ENCODE measurements around the gene KHDC4.
A peak's percentile ranks its signal among the peaks of the same experiment; 100 is the strongest.

KHDC4 gene

DNA sequence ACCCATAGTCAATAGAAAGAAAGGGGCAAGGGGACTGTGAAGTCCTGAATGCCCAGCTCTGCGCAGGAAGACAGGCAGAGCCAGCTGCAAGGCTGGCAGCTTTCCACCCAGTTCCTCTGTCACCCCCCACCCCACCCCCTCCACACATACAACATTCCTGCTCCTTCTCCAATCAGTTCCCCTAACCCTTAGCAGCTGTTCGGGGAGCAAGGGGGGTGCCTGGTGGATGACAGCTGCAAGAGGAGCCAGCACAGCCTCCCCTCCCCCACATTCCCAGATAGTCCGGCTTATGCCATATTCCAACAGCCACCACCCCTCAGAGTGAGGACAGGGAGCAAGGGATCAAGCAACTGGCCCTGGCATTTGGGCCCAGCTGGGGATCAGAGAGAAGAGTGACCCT, 34.5 kb upstream of the KHDC4 start:
- DNase-seq, result no peak

DNA sequence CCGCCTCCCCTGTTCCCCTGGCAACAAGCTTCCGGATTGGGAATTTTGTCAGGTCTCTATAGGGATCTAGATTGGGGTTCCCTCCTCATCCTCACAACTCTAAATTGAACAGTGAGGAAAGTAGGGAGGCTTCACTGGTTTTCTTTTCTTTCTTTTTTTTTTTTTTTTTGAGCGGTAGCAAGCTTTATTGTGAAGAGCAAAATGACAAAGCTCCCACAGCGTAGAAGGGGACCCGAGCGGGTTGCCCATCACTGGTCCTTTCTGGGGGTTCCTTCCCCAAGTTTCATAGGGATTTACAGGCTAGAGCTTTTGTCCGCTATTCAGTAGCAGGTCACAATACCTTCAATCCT, 33.8 kb upstream of the KHDC4 start:
- DNase-seq, result no peak

DNA sequence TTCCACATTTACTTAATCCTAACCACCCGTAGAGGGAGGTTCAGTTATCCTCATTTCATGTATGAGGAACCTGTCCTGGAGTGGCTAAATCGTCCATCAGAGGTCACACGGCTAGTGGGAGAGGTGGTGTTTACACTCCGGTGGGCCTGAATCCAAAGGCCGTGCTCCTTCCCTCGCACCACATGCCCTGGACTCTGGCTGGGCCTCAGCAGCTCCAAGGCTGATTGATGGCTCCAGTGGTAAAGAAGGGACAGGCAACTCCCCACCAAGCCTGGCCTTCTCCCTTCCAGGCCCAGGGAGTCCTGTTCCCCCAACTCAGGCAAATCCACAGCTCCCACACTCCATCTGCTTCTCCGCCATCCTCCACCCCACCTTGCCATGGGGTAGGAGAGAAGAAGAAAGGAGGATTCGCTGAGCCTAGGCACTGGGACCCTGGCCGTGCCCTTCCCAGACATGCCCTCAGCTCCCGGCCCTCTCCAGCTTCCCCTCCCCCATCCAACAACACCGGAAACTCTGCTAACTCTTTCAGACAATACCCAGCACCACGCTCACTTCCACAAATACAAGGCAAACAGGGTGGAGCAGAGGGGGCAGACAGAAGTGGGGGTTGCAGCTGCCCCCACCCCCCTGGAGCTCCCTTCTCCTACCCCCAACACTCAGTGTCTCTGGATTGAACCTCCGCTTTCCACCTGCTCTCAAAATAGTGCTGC, 33.3 kb upstream of the KHDC4 start:
- no peak for DNase-seq

DNA sequence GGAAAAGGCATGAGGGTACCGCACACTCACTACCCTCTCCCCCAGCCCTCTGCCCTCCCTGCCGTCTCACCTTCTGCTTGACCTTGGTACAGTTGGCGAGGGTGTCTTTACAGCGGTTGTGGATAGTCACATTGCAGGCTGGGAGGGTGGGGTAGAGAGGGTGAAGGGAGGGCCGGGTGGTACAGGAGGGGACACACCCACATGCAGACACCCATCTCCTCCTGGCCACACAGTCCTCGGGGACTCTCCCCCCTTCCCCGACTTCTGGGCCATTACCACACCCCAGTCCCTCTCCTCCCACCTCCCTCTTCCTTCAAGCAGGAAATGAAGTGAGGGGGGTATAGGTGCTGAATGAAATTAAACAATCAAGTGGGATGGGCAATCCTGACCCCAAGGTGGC, 32.5 kb upstream of the KHDC4 start:
- no peak for DNase-seq

DNA sequence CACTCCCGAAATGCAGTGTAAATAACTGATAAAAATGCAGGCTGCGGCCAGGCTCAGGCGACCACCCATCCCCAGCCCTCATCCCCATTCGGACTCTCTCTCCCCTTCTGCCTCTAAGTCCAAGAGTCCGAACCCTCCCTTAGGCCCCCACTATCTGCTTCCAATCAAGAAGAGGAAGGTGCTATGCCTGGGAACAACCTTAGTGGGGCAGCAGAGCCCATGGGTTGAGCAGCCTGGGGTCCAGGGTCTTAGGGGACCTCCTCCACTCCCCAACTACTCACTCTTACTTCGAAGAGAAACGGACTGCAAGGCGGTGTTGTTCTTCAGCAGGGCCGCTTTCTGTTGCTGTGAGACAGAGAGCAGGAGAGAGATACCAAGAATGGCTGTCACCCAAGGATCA, 31.9 kb upstream of the KHDC4 start:
- DNase-seq, result no peak

DNA sequence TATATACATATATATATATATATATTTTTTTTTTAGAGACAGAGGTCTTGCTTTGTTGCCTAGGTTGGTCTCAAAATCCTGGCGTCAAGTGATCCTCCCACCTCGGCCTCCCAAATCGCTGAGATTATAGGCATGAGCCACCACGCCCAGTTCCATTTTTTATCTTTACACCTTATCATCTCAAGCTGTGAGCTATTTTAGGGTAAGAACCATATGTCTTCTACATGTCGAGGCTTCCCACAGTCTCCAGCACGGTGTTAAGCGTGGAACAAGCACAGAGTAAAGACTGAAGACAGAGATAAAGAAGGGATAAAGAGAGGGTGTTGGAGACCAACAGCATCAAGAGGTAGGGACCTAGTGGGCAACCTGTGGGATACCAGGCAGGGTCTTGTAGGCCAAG, 30.0 kb upstream of the KHDC4 start:
- DNase-seq, result no peak

DNA sequence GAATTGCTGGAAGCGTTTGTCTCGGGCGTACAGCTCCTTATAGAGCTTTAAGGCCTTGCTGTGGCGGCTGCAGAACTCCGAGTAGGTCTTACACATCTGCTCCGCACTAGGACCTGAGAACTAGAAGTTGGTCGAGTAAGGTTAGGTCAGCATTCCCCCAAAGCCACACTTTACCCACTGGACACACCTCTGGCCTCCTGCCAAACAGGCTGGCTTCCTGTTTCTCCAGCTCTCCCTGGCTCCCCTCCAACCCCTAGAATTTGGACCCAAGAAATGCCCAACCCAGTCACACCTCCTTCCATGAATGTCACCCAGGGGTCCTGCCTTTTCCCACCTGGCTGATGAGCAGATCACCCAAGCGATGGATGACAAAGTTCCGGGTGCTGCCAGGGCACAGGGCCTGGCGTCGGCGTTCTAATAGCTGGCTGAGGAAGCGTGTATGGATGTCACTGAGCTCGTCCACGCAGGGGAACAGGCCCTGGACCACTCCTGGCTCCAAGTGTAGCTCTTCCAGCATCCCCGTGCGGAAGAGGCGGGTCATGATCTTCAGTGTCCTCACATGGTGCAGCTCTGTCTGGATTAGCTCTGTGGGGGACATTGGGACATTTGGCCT, 28.5 kb upstream of the KHDC4 start:
- DNase-seq, result no peak

DNA sequence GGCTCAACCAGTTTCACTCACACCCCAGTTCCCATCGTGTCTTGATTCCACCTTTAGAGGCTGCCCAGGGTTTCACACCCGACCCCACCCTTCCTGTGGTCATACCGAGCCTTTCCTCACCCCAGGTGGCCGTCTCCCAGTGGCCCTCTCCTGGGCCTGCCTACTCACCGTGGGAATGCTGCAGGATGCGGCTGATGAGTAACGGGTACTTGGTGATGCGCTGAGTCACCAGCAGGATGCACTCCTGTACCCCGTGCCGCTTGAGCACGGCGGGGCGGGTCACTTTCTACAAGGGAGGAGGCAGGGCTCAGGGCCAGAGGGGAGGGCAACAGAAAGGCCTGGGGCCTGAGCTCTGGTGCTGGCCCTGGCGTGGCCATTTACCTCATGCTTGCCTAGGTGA, 27.7 kb upstream of the KHDC4 start:
- DNase-seq, result peak; percentile 89

DNA sequence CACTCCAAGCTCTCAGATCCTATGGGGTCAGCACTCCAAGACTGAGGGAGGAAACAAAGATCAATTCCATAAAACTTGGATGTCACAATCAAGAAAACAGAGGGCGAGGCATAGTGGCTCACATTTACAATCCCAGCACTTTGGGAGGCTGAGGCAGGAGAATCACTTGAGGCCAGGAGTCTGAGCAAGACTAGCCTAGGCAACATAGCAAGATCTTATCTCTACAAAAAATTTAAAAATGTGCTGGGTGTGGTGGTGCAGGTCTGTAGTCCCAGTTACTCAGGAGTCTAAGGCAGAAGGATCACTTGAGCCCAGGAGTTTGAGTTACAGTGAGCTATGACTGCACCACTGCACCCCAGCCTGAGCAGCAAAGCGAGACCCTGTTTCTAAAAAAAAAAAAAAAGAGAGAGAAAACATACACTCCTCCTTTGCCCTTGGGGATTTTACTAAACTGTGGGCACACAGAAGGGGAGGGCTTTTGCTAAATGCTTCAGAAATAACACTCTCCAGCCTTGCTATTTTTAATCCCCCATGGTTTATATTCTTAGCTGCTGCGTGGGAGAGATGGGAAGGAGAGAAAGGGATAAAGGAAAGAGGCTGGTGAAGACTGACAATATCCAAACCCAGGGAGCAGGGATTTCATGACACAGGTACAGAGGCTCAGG, 26.0 kb upstream of the KHDC4 start:
- no peak for DNase-seq

DNA sequence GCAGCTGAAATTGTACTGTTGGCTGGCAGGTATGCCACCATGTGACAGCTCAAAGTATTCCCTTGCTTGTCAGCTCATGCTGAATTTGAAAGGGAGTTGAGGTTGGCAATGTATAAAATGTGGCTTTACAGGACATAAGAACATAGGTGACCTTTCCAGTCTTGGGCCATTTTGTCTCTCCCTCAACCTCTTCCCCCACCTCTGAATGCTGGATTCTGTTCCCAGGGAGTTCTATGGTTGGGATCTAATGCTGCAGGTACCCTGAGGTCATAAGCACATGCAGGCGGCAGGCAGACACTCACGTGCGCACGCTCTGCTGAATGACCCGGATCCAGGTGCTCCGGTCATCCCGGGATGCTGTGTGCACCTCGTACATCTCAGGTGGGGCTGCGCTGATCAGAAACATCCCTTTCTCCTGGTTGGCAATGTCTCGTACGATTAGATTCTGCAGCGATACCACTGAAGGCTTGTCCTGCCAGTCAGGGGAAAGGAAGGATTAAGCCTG, 23.2 kb upstream of the KHDC4 start:
- DNase-seq, result no peak

DNA sequence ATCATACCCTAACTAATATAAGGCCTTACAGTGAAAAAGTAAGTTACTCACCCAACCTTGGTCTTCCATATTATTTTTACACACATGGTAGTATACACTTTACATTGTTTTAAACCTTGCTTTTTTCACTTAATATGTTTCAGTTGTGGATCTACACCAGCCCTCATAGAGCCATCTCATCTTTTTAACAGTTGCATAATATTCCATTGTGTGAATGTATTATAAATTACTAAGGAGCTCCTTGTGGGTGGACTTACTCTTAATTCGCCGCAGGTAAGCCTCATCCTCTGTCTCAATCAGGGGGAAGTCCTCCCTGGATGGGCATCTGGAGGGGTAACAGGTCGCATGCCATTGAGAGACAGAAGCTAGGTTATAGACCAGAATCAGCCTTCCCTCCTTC, 20.4 kb upstream of the KHDC4 start:
- DNase-seq, result no peak

DNA sequence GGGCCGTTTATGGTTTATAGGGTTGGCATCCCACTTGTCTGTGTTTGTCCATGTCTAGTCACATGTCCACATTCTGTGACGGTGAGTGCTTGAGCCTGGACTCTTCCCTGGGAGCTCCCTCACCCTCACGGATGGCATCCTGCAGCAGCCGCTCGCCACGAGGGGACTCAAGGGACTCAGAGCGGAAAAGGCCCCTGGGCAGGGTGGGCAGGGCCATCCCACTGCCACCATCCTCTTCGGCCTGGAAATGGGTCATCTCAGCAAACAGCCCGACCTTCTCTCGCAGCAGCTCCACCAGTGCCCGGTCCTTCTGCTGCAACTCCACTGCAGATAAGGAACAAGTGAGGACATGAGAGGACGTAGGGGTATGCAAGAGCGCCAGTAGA, 18.3 kb upstream of the KHDC4 start:
- DNase-seq, result no peak

DNA sequence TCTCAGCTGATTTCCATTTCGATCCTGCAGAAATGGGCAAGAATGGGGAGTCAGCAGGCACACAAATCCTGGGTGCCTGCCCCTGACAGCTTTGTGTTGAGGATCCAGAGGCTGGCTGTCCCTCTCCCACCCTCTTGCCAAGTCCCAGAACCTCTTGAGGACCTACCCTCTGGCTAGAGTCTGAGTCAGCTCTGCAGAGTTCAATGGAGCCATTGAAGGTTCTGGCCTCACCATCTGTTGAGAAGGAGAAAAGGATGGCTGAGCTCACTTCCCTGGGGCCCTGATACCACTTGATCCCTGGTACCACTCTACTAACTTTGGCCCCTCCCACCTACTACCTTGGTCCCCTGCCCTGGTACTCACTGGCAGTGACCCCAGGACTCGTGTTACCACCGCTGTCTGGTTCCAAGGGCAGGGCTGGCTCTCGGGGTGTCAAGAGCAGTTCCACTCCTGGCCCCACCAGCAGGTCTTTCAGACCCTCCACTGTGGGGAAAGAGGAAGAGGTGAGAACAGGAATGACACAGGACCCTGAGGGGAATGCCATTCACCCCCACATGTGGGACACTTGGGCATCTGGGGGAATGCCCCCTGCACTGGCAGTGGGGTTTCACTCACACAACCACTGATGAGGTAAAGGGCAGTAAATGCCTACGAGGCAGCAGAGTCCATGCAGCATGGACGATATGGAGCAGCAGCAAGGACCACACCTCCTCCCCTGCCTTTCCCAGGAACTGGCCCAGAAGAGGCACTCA, 17.7 kb upstream of the KHDC4 start:
- DNase-seq, result no peak

DNA sequence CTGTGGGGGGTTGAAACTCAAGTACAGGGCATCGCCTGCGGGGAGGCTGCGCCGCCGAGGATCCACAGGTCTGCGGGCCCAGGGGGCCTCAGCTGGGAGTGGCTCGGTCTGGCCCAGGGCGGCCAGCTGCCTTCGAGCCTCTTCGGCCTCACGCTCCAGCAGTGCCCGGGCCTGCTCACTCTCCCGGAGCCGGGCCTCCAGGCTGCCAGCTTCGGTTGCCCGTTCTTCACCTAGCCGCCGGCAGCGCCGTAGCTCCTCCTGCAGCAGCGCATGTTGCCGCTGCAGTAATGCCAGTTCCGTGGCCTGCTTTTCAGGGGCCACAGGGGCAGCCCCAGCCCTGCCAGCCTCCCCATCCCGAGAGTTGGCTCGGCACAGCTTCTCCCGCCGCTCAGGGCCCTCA, 16.6 kb upstream of the KHDC4 start:
- DNase-seq, result no peak

DNA sequence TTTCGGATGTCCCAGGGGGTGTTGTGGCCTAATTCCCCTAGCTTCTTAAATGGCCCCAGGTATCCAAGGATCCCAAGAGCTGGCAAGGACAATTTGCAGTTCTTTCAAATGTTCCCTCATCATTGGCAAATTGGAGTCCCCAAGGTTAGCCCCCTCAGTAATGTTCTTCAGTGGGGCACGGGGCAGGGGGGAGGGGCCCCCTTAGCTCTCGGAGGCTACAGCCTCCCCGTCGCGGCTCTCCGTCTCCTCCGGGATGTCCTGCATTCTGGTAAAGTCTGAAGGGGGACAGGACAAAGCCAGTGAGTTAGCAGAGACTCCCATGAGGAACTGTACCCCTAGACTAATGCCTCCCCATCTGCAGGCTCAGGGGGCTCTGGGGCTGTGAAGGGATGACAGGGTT, 13.5 kb upstream of the KHDC4 start:
- no peak for DNase-seq

DNA sequence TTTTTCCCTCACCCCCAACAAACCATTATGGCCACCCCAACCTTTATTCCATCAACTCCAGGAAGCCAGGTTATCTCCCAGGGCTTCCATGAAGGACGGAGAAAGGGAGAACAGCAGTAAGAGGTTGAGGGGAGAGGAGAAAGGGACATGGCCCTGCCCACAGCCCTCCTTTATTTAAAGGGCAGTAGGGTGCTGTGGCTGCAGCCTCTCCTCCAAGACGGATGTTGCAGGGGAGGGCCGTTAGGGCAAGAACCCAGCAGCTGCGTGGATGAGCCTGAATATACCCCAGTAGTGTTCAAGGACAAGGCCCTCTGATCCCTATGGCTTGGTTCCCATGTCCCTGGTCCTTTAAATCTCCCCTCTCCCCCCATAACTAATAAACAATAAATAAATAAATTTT, 13.1 kb upstream of the KHDC4 start:
- no peak for DNase-seq

DNA sequence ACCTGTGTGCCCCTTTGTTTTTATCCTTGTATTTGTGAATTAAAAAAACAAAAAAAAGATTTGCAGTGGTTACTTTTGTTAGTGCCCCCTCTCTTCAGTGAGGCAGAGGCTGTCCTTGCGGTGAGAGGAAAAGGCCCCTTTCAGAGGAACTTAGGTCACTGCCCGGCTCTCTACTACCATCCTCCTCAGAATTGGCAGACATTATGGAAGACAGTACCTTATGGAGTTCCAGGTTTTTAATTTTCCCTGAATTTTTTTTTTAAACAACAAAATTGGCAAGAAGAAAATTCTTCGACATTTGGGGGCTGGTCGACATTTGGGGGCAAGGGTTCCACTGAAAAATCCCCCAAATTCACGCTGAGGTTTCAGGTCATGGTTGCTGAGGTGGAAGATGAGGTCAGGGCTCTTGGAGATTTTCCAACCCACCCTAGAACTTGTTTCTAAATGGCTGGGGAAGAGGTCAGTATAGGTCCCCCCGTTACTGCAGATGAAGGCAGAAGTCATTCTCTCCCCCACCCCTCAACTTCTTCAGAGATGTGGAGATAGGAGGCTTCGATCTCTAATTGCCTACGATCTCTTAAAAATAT, 12.5 kb upstream of the KHDC4 start:
- DNase-seq, result no peak

DNA sequence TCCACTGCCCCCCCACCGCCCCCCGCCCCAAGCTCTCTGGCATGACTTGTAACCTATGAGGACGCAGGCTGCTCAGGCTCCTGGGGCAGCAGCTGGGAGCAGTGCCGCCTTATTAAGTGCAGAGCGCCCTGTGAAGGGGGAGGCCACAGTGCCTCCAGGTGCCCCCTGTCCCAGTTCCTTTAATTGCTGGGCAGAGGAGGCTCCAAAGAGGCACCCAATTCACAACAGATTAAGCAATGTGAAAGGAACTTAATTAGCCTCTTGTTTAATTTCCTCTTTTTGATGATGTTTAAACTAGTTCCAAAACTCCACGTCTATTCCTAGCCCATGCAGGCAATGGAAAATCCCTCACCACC, 10.2 kb upstream of the KHDC4 start:
- no peak for DNase-seq

DNA sequence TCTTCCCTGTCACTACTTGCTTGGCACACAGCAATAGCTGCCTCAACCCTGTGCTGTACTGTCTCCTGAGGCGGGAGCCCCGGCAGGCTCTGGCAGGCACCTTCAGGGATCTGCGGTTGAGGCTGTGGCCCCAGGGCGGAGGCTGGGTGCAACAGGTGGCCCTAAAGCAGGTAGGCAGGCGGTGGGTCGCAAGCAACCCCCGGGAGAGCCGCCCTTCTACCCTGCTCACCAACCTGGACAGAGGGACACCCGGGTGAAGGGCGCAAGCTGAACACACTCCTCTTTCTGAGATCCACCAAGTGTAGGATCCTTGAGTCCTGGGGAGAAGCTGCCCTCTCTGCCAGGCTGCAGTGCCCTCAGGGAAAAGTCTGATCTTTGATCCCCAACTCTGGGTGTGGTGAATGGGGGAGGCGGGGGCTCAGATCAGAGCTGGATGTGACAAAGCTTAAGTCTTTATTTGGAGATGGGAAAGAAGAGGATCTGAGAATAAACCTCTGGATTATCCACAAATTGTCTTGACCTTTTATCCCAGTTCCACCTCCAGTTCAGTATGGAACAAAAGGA, 8.4 kb upstream of the KHDC4 start:
- DNase-seq, result no peak

DNA sequence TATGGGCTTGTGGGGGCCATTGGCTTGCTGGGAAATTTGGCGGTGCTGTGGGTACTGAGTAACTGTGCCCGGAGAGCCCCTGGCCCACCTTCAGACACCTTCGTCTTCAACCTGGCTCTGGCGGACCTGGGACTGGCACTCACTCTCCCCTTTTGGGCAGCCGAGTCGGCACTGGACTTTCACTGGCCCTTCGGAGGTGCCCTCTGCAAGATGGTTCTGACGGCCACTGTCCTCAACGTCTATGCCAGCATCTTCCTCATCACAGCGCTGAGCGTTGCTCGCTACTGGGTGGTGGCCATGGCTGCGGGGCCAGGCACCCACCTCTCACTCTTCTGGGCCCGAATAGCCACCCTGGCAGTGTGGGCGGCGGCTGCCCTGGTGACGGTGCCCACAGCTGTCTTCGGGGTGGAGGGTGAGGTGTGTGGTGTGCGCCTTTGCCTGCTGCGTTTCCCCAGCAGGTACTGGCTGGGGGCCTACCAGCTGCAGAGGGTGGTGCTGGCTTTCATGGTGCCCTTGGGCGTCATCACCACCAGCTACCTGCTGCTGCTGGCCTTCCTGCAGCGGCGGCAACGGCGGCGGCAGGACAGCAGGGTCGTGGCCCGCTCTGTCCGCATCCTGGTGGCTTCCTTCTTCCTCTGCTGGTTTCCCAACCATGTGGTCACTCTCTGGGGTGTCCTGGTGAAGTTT, 7.8 kb upstream of the KHDC4 start:
- no peak for DNase-seq

DNA sequence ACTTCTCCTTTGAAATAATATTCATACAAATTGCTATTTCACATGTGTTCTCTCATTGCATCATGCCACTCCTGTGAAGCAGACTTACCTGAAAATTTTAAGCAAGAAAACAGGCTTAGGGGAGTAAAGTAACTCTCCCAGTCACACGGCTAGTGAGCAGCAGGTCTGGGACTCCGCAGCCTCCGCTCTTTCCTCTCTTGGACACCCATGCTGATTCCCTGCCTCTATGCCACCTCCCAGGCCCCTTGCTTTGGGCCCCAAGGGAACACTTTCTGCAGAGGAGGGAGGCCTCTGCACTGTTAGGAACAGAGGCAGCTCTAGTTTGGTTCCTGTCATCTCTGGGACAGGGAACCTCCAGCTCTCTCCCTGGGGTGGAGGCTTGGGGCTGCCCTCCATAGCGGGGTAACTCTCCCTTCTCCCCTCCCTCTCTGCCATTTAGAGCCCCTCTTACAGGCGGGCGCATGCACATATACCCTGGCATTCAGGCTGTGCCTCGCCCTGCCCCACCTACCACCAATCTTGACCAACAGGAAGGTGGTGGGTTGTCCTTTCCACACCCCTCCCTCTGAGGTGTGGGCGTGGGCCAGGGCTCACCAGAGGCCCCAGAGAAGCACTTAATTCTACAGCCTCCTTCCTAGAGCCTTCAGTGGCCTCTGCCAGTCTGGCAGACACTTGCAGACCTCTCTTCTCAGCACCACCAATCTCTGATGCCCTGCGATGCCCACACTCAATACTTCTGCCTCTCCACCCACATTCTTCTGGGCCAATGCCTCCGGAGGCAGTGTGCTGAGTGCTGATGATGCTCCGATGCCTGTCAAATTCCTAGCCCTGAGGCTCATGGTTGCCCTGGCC, 7.0 kb upstream of the KHDC4 start, which contains the start of gene RXFP4:
Gene RXFP4, plus strand, starts transcription at position 646 of the 852 bp plus-strand sequence. Its CDS starts 72 bp downstream, at position 718.
- DNase-seq, result no peak
